ENCODE results near the gene DYNLRB2. TPM values are rescaled to one million over a fixed set of nuclear protein-coding genes. Genes with fewer than 3 reads are reported as not detected.

Gene DYNLRB2
- total RNA-seq = not detected in 2 replicates

GRCh38 chr16:80540516-80541305 lies at the start of gene DYNLRB2:
Gene DYNLRB2 (plus strand): TSS chr16:80540993. CDS start chr16:80541077, 84 bp downstream.

